Medulla oblongata (tissue), 1 donor: Measurements from ENCODE around the gene PAX9.

Source experiments
- DNase-seq: peaks from one replicate; pipeline ENCODE4 v3.0.0-alpha.2; 2015; ENCODE audit errors: extremely low spot score

PAX9 gene

GRCh38 chr14:36661506-36662257 is at the start of gene PAX9:
PAX9 (plus strand) TSS chr14:36661860; CDS start chr14:36662090, 230 bp downstream.
- peak; percentile 23 for DNase-seq

DNA sequence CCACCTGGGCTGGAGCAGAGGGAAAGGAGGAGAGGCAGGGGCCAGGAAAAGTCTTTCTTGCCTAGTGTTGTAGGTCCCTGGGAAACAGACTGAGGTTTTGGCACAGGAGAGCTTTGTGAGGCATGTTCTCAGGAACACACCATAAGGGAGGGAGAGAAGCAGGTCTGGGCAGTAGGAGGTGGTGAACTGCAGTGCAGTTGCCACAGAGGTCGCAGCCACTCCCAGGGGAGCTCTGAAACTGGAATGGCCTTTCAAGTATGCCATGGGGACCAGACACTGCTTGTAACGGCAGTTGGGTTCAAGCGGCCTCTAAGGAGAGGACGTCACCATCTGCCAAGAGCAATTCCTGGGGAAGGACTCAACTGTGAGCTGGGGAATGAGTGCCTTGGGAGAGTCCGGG is 43.8 kb upstream of the PAX9 start:
- DNase-seq: no peak

- no peak for DNase-seq
Measured at GRCh38 chr14:36618641-36619040, 43.0 kb upstream of the PAX9 start.

- DNase-seq: no peak
Measured at GRCh38 chr14:36619131-36619530, 42.5 kb upstream of the PAX9 start.

DNA sequence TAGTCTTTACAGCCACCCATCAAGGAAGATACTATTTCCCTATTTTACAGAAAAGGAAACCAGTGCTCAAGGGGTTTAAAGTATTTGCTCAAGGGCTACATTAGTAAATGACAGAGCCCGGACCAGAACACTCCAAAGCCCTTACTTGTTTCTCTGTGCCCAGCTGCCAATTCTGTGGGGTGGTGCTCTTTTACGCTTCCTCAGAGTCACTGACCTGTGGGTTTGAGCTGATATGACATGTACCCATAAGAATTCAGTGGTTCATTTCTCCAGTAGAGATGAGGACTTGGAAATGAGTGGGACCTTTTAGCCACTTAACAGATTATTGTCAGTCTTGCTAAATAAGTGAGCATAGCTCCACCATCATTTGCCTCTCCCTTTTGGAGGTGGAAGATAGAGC is 41.8 kb upstream of the PAX9 start:
- DNase-seq: no peak

GRCh38 chr14:36625014-36625413 is 36.6 kb upstream of the PAX9 start:
- no peak for DNase-seq

GRCh38 chr14:36625436-36625835 is 36.2 kb upstream of the PAX9 start:
- DNase-seq: no peak

DNA sequence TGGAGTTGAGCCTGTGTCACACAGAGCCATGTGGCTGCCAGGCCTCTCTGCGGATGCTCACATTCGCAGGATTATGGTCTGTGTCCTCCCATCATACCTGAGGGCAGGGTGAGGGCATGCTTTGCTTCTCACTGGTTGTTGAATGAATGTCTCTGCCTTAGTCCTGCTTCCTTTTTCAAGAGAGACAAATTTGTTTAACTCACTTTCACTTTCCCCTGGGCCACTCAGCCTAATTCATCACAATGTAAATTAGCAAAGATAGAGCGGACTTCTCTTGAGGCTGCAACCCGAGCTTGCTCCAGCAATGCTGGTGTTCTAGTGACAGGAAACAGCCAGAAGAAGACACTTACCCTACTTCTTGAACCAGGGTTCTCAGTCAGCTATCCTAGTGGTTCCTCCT is 35.5 kb upstream of the PAX9 start:
- DNase-seq: no peak

- DNase-seq: no peak
Measured at GRCh38 chr14:36627981-36628380, 33.7 kb upstream of the PAX9 start.

DNA sequence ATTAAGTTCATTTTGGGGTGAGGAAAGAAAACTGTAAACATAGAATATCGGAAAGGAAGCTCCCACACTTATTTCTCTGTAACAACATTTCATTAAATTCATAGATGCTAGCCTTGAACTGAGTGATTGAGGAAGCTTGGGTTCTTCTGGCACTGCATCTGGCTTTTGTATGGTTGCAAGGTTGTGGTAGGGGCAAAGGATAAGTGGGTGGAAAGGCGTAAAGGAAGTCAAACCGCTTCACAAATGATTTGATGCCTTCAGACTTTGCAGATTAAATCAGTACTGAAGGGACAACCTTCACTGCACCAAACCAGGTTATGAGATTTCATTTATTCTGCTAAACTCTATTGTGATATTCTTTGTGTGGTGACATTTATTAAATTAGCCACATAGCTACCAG is 28.1 kb upstream of the PAX9 start:
- DNase-seq: no peak

- DNase-seq: no peak
Measured at GRCh38 chr14:36646664-36647416, 14.8 kb upstream of the PAX9 start.

GRCh38 chr14:36647417-36647823 is 14.2 kb upstream of the PAX9 start:
- DNase-seq: no peak

DNA sequence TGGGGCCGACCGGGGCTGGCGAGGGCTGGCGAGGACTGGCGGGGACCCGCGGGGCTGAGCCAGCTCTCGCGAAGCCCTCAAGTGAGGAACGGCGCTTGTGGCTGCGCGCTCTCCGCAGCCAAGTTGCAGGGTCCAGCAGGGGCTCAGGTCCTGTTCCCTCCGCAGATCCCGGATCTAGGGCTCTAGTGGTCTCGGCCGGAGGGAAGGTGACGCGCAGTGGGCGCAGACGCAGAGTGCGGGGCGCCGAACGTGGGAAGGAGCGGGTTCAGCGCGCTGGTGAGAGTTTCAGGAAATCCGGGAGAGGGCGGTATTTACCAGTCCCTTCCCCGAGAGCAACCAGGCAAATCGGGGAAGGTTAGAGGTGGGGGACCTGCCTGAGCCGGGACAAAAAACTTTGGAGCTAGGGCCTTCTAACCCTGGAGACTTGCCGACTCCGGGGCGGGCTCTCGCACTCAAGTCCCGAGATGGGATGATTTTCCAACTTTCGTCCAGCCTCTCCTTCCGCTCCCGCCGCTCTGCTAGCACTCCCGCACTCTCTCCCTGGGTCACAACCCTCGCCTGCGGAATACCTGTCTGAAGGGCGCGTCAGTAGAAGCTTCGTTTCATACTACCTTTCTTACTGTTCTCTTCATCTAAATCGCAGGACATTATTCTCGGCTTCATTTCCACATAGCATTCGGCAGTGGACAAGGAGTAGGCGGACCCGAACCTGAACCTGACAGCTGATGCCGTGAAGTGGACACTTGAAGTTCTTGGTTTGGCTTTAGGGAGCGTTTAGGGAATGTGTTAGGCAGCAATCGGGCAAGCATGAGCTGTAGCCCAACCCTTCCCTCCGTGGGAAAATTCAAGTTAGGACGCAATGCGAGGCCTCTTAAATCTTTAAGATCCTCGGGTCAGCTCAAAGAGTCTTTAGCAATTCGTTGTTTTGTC is 13.6 kb upstream of the PAX9 start:
- DNase-seq: no peak

DNA sequence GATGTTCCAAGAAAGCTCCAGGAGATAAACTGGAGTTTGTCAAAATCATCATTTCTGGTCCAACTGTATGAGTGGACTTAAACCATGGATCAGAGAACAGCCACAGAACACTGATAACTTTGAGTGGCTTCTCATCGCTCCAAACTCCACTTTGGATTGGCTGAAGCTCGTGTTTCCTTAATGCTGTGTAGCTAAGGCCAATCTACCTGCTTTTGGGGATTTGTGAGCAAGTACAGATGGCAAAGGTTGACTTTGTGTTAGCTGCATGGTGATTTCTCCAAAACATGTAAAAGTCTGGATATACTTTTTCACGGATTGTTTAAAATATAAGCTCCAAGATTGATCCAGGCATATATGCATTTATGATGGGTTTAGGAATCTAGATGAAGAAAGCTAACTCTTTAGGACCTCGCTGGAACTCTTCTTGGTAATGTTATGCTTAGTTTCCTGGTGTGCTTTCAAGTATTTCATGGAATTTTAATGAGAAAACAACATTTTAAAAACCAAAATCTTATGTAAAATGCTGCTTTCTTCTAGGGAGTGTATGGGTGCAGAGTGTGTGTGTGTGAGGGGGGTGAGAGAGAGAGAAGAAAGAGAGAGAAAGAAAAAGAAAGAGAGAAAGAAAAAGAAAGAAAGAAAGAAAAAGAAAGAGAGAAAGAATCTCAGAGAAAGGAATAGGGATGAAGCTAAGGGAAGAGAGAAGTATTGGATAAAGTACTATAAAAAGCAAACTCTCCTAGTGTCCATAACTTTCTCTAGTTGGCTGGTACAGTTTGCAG is 11.6 kb upstream of the PAX9 start:
- DNase-seq: no peak

DNA sequence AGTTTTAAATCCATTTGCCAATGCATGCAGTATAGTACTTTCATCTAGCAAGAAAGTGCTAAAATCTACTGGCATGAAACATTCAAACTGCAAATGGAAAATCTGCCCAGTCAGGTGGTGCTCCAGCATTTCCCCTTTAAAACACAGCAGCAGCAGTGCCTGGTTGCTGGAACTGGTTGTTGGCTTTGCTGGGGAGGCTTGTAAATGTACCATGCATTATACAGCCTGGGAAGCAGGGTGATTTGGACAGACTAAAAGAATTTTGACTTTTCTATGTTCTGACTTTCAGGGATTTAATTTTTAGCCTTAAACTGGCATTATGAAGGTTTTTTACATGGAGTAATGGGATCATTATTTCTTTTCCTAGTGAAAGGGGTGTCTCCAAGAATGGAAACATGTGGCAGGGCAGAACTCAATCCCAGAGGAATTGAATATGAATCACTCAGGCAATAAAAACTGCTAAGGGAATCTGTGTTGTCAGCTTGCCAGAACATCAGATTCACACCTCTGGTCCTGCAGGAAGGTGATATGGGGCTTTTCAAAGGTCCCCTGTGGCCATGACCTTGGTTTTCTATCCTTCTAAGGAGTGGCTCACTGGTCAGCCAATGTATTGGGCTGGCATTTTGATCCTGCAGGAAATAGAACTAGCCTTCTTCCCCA is 9.0 kb upstream of the PAX9 start:
- no peak for DNase-seq

- no peak for DNase-seq
Measured at GRCh38 chr14:36653413-36653812, 8.2 kb upstream of the PAX9 start.

DNA sequence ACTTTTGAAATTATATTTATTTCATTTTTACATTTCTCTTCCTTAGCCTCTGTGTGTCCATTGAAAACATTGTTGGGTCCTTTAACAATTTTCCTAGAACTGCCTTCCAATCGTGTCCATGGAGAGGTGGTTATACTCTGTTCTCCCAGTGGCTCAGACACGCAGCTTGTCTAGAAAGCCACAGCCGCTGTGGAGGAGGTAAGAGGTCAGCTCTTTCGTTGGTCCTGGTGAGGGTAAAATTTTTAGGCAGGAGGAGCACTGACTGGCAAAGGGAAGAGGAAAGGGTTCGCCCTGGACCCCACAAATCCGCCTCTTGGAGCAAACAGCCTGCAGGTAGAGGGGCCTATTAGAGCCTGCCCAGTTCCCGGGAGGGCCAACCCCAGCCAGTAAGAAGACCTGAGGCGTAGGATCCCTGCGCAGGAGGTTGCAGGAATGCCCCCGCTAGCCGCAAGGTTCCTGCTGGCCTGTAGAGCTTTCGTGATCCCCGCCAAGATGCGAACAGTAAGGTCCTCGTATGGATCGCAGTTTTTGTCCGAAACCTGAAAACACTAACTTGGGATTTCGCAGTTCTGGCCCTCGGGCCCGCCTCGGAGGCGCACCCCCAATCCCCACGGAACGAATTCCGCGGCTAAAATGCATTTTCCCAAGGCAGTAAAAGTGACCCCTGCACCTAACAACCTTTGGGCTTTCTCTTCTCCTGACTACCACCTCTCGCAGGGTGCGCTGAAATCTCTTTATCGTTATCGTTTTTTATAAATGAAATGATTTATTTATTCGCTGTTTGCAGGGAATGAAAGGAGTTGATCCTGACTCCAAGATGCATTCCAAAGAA is 7.5 kb upstream of the PAX9 start:
- DNase-seq: no peak

DNA sequence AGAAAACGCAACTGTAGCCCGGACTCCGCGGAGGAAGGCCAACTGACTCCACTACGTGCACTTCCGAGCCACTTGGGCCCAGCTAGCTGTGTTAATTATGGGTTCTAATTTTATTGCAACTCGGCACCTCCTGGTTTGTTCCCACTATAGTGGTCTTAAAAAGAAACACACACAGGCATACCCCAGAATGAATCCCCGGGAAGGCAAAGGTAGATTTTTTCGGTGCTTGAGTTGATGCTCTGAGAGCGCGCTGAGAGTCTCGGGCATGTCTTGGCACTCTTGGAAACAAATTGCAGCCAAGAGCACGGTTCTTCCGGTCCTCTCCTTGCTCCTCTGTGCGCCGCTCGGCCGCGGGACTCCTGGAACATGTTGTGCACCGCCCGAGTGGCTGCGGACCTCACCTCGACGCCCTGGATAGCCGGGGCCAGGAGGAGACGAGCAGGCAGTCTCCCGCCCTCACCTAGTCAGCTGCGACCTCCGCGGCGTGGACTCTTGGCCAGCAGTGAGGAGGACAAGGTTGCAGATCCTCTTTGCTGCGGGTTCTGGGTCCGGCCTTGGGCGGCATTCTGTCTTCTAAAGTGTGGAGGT is 6.8 kb upstream of the PAX9 start:
- DNase-seq: no peak

DNA sequence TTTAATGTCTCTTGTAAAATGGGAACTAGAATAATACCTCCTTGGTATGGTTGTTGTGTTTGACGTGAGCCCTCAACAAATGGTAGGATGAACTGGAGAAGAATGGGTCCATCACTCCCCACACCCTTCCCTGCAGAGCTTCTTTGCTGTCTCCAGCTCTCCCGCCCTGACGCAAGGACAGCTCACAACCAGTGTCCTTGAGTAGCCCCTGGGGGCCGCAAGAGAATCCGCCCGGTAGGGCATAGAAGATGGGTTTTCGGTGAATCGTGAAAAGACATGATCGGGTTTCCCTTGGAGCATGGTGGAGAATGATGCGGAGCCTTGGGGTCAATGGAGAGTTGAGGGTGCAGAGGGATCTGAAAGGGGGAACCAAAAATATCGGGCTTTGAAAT is 6.1 kb upstream of the PAX9 start:
- no peak for DNase-seq
